Measurements from ENCODE around the gene ESYT1. TPM values are rescaled to one million over a fixed set of nuclear protein-coding genes. Genes with fewer than 3 reads are reported as not detected.

The ESYT1 gene
- total RNA-seq, 1 donor from 2014 or later = 127 TPM

DNA sequence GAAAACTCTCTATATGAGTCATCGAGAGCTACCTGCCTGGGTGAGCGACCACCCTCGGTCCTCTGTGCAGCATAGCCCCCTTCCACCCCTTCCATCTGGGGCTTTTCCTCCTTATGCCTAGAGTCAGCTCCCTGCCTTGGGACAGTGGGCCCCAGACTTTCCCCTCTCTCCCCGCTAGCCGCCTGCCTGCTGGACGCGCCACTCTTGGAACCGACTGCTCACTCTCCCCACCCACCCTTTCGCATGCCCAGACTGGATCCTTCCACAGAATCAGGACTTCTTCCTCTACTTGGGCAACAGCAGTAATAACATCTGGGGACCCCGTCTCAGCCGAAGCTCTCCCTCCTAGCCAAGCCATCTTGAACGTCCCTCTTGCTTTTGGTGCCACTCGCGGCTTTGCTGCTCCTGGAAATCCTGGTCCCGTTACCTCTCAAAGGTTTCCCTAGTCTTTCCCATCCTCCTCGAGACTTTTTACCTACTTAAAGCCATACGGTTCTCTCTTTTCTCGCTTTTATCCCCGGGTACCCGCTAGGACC, 671 bp downstream of the ESYT1 start:
- TF ChIP-seq, protein P1, sequence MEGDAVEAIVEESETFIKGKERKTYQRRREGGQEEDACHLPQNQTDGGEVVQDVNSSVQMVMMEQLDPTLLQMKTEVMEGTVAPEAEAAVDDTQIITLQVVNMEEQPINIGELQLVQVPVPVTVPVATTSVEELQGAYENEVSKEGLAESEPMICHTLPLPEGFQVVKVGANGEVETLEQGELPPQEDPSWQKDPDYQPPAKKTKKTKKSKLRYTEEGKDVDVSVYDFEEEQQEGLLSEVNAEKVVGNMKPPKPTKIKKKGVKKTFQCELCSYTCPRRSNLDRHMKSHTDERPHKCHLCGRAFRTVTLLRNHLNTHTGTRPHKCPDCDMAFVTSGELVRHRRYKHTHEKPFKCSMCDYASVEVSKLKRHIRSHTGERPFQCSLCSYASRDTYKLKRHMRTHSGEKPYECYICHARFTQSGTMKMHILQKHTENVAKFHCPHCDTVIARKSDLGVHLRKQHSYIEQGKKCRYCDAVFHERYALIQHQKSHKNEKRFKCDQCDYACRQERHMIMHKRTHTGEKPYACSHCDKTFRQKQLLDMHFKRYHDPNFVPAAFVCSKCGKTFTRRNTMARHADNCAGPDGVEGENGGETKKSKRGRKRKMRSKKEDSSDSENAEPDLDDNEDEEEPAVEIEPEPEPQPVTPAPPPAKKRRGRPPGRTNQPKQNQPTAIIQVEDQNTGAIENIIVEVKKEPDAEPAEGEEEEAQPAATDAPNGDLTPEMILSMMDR (IDR thresholded peaks at IDR 0.05) = no peak
- peak overlapping the region; percentile 90 for H3K27ac Mint-ChIP-seq (ENCODE audit: unreplicated experiment)
- peaks cover 36% of the 10 kb centered on the region for H3K4me1 Mint-ChIP-seq (ENCODE audit: unreplicated experiment)
- no peaks in the 10 kb centered on the region for H3K27me3 Mint-ChIP-seq (ENCODE audit: unreplicated experiment)
- peak overlapping the region; percentile 98 for H3K4me3 Mint-ChIP-seq (ENCODE audit: unreplicated experiment)
- no peak for DNase-seq (ENCODE audit: extremely low spot score, unreplicated experiment)
- no peaks in the 10 kb centered on the region for H3K9me3 Mint-ChIP-seq (ENCODE audit: unreplicated experiment)
- peaks cover 22% of the 10 kb centered on the region for H3K36me3 Mint-ChIP-seq (ENCODE audit: unreplicated experiment)

DNA sequence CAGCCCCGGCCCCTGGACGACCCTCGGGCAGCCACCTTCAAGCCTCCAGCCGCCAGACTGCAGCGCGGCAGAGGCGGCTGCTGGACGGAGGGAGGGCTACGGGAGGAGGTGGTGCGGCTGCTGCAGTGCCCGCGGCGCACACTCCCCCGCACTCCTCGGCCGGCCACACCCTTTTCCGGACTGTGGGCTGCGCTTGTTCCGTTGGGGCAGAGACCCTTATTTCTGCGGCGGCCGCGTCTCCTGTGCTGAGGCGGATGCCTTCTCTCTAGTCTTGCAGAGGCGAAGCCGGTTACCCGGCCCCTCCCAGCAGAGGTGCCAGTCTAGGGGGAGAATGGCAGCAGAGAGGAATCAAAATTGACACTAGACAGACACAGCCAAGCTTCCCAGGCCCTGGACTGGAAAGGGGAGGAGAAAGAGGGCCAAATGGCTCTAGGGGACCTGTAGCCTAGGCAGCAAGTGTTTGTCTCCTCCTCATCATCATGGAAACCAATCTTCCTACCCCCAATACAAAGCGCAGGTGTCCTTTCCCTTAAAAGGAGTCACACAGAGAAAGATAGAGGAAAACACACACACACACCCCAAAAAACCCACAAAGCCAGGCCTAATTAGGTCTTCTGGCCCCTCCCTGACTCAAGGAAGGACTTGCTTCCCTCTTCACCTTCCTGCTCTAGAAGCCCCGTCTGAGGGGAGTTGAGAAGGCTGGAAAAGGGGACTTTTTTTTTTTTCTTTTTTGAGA, 1.3 kb downstream of the ESYT1 start:
- H3K36me3 Mint-ChIP-seq (ENCODE audit: unreplicated experiment) = peaks cover 26% of the 10 kb centered on the region
- peak; percentile 87 for DNase-seq (ENCODE audit: extremely low spot score, unreplicated experiment)
- peak overlapping the region; percentile 90 for H3K27ac Mint-ChIP-seq (ENCODE audit: unreplicated experiment)
- H3K27me3 Mint-ChIP-seq (ENCODE audit: unreplicated experiment) = no peaks in the 10 kb centered on the region
- peak overlapping the region; percentile 98 for H3K4me3 Mint-ChIP-seq (ENCODE audit: unreplicated experiment)
- TF ChIP-seq, protein P1 (IDR thresholded peaks at IDR 0.05) = no peak
- peaks cover 36% of the 10 kb centered on the region for H3K4me1 Mint-ChIP-seq (ENCODE audit: unreplicated experiment)
- no peaks in the 10 kb centered on the region for H3K9me3 Mint-ChIP-seq (ENCODE audit: unreplicated experiment)

DNA sequence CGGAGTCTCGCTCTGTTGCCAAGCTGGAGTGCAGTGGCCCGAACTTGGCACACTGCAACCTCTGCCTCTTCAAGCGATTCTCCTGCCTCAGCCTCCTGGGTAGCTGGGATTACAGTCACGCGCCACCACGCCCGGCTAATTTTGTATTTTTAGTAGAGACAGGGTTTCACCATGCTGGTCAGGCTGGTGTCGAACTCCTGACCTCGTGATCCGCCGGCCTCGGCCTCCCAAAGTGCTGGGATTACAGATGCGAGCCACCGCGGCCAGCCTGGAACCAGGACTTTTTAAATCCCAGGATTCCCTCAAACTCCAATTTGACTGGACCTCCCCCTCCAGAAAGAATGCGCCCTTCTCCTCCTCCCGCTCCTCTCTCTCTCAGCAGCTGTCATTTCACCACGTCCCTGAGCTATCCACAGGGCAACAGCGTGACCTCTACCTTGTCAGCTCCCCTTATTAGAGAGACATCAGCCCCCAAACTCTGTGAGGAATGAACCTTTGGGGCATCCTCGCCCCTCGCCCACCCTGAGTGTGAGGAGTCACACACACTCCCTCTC, 2.0 kb downstream of the ESYT1 start:
- H3K9me3 Mint-ChIP-seq (ENCODE audit: unreplicated experiment) = no peaks in the 10 kb centered on the region

DNA sequence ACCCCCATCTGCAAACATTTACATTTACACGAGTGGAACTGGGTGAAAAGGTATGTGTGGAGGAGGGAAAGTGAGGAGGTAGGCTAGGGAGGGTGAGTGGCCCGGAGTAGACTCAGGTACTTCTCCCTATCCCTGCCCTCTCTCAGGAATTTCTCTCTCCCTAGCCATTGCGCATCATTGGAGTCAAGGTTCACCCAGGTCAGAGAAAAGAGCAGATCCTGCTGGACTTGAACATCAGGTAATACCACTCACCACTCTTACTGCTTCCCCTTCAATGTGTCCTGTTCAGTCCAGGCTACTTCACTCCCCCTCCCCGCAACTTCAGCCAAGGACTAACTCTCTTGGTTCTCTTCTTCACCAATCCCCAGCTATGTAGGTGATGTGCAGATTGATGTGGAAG, 2.8 kb downstream of the ESYT1 start:
- no peaks in the 10 kb centered on the region for H3K27me3 Mint-ChIP-seq (ENCODE audit: unreplicated experiment)
- peaks cover 36% of the 10 kb centered on the region for H3K4me1 Mint-ChIP-seq (ENCODE audit: unreplicated experiment)
- DNase-seq (ENCODE audit: extremely low spot score, unreplicated experiment) = no peak
- H3K4me3 Mint-ChIP-seq (ENCODE audit: unreplicated experiment) = no peak overlapping the region
- H3K9me3 Mint-ChIP-seq (ENCODE audit: unreplicated experiment) = no peaks in the 10 kb centered on the region
- H3K27ac Mint-ChIP-seq (ENCODE audit: unreplicated experiment) = peak overlapping the region; percentile 90
- H3K36me3 Mint-ChIP-seq (ENCODE audit: unreplicated experiment) = peaks cover 28% of the 10 kb centered on the region
- TF ChIP-seq, protein P1 (IDR thresholded peaks at IDR 0.05) = no peak

More for the DNA sequence above, 2.0 kb downstream of the ESYT1 start:
- DNase-seq (ENCODE audit: extremely low spot score, unreplicated experiment) = no peak
- H3K36me3 Mint-ChIP-seq (ENCODE audit: unreplicated experiment) = peaks cover 27% of the 10 kb centered on the region
- H3K4me1 Mint-ChIP-seq (ENCODE audit: unreplicated experiment) = peaks cover 36% of the 10 kb centered on the region
- peak overlapping the region; percentile 98 for H3K4me3 Mint-ChIP-seq (ENCODE audit: unreplicated experiment)
- peak overlapping the region; percentile 90 for H3K27ac Mint-ChIP-seq (ENCODE audit: unreplicated experiment)
- no peaks in the 10 kb centered on the region for H3K27me3 Mint-ChIP-seq (ENCODE audit: unreplicated experiment)
- TF ChIP-seq, protein P1 (IDR thresholded peaks at IDR 0.05) = no peak

DNA sequence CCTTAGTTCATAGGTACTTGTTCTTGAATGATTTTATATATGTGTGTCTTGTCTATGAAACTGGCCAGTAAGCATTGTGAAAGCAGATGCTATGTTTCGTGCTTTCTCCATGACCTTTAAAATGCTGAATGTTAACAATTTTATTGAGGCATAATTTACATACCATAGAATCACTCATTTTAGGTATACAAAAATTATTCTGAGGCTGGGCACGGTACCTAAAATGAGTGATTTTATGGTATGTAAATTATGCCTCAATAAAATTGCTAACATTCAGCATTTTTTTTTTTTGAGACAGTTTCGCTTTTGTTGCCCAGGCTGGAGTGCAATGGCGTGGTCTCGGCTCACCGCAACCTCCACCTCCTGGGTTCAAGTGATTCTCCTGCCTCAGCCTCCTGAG, 6.8 kb downstream of the ESYT1 start:
- TF ChIP-seq, protein P1 (IDR thresholded peaks at IDR 0.05) = no peak
- H3K36me3 Mint-ChIP-seq (ENCODE audit: unreplicated experiment) = peaks cover 61% of the 10 kb centered on the region

More for the DNA sequence above, 6.8 kb downstream of the ESYT1 start:
- DNase-seq (ENCODE audit: extremely low spot score, unreplicated experiment) = no peak
- Mint-ChIP-seq H3K9me3 (ENCODE audit: unreplicated experiment) (no peaks in the 10 kb centered on the region), H3K27me3 (ENCODE audit: unreplicated experiment) (no peaks in the 10 kb centered on the region), H3K4me1 (ENCODE audit: unreplicated experiment) (peaks cover 11% of the 10 kb centered on the region), H3K27ac (ENCODE audit: unreplicated experiment) (no peak overlapping the region), H3K4me3 (ENCODE audit: unreplicated experiment) (no peak overlapping the region)

Data from osteocyte (in vitro differentiated cells).